Epithelial cell of esophagus (primary cell): ENCODE data around the gene UBE2J1.

Experiments used
- DNase-seq: peaks from one replicate; pipeline ENCODE4 v3.0.0; 2010; ENCODE audit warnings: low read depth
- H3K4me3 ChIP-seq: 2 replicates; pipeline ENCODE4 v1.5.1; 2011; ENCODE audit warnings: mild to moderate bottlenecking, low read length, control low read depth
- TF ChIP-seq, protein P1 (sequence below): IDR thresholded peaks from 2 replicates; pipeline ENCODE4 v1.5.1; 2011; ENCODE audit warnings: low read depth, mild to moderate bottlenecking, low read length, control low read depth, inconsistent platforms; ENCODE audit not compliant: insufficient read depth; ENCODE audit errors: missing control alignments

UBE2J1 gene

GRCh38 chr6:89321131-89321970 is 31.2 kb downstream of the UBE2J1 start:
- no peak for DNase-seq
- H3K4me3 ChIP-seq = no peak overlapping the region
- TF ChIP-seq, protein P1, sequence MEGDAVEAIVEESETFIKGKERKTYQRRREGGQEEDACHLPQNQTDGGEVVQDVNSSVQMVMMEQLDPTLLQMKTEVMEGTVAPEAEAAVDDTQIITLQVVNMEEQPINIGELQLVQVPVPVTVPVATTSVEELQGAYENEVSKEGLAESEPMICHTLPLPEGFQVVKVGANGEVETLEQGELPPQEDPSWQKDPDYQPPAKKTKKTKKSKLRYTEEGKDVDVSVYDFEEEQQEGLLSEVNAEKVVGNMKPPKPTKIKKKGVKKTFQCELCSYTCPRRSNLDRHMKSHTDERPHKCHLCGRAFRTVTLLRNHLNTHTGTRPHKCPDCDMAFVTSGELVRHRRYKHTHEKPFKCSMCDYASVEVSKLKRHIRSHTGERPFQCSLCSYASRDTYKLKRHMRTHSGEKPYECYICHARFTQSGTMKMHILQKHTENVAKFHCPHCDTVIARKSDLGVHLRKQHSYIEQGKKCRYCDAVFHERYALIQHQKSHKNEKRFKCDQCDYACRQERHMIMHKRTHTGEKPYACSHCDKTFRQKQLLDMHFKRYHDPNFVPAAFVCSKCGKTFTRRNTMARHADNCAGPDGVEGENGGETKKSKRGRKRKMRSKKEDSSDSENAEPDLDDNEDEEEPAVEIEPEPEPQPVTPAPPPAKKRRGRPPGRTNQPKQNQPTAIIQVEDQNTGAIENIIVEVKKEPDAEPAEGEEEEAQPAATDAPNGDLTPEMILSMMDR = no peak

DNA sequence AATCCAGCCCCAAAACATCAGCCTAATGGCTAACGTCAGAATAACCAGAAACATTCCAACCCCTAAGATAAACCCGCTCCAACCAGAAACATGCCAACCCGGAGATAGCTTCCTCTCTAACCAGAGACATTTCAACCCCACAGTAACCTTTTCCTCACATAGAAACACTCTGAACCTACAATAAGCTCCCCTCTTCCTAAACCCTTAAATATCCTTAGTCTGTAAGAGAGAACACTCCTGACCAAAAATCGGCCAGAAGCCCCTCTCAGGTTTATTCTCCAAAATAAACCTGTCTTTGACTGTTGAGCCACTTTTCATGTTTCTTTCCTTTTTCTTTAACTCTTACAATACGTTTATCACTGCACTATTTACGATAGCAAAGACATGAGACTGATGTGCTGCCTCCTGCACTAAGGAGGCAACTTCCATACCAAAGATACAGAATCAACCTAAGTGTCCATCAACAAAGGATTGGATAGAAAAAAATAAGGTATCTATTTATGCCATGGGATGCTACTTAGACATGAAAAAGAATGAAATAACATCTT is 32.4 kb downstream of the UBE2J1 start:
- no peak for DNase-seq
- no peak overlapping the region for H3K4me3 ChIP-seq
- TF ChIP-seq, protein P1 = no peak

DNA sequence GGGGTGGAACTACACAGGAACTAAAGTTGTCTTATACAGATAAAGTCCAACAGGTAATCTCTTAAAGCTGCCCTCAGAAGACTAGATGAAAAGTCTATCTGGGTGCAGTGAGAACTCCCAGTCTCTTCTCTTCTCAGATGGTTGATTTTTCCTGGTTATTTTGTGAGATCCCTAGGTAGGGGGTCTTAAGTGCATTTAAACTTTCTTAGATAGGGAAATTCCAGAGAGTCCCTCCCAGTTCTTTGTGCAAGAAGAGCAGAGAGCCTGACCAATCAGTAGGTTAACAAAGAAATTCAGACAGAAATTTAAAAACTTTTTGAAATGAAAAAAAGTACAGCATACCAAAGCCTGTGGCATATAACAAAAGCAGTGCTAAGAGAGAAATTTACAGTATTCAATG is 35.5 kb downstream of the UBE2J1 start:
- DNase-seq = no peak
- TF ChIP-seq, protein P1 = no peak
- no peak overlapping the region for H3K4me3 ChIP-seq

DNA sequence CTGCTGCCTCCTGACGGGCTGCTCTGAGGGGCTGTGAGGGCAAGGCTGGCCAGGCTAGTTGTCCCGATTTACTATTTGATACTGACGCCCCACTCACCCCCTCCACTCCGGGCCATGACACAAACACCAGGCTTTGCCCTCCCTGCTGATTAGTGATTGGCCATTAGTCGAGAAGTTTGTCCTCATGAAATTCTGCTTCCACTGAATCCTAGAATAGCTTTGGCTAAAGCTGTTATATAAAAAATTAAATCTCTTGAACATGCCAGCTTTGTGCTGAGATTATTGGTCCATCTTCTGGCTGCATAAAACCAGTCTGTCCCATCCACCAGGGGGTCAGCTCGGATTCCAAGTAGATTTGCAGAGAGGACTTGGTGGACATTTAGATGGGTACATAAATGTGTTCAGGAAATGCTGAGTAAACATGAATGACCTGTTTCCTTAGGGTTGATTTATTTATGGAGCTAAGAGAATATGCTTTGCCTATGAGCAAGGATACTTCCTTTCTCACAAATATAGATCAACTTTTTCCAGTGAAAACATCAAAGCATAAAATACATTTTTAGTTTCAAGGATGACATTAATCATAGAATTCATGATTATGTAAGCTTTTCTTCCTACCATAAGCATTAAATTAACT is 37.2 kb downstream of the UBE2J1 start, which contains the start of gene GABRR2:
TSS of gene GABRR2 (minus strand) at position 51 of the 637 bp plus-strand sequence. CDS start 134 bp downstream, outside the sequence.
- TF ChIP-seq, protein P1 = no peak
- no peak within 1 kb of the TSS for H3K4me3 ChIP-seq
- no peak for DNase-seq

- TF ChIP-seq, protein P1 = no peak
- H3K4me3 ChIP-seq = no peak overlapping the region
- no peak for DNase-seq
Measured at GRCh38 chr6:89314692-89315091, 37.8 kb downstream of the UBE2J1 start.

DNA sequence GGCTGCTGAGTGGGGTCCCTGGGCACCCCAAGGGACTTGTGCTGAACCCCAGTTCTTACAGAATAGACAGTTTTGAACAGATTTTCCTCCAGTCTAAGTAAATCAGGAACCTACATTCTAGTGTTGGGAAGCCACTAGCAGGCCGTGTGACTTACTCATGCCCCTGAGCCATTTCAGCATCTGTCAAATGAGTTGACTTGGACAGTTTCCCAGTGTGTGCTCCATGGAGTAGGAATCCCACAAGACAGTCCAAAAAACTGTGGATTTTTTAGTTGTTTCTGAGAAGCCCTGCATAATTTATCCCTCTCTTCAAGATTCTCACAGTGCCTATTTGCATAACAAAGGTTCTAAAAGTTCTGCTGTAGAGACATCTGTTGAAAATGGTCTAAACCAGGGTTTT is 39.5 kb downstream of the UBE2J1 start:
- no peak overlapping the region for H3K4me3 ChIP-seq
- TF ChIP-seq, protein P1 = no peak
- peak; percentile 65 for DNase-seq
